ENCODE measurements around the gene PBRM1.
A peak's percentile ranks its signal among the peaks of the same experiment; 100 is the strongest.
"Not testable (repeated sequence)": the region's sequence is repeated elsewhere in the genome, so short reads cannot be mapped to it uniquely, and the experiment has no call there.

PBRM1 gene

DNA sequence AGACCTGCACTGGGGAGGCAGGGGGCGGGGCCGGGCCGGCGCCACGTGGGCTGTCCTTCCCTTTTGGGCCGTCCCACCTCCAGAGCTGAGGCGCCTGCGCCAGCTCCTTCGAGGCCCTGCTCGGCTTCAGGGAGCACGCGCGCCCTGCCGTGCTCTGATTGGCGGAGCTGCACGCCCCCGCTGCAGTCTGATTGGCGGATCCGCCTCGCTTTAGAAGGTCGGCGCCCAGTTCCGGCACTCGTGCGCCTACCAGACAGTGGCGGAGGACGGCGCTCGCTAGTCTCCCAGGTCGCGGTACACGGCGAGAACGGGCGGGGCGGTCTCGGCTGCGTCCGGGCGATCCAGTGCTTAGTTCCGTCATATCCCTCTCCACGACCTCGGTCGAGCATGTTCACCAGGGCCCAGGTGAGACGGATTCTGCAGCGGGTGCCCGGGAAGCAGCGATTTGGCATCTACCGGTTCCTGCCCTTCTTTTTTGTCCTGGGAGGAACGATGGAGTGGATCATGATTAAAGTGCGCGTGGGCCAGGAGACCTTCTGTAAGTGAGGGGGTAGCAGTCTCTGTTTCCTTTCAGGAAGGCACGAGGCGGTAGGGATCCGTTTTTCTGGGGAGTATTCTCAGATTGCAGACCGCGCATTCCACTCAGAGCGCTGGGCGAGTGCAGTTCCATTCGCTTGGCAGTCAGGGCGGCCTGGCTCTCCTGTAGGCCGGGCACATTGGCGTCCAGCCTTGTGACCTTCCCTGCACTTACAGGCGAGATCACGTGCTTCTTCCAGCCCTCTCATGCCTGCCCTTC, 149.1 kb downstream of the PBRM1 start, which contains the start of gene UQCC5:
UQCC5 (plus strand) TSS at position 237 of the 796 bp plus-strand sequence; CDS start at position 388, 151 bp downstream.
- peak; percentile 92 to 95 (median 93) for DNase-seq (ENCODE audit: low read depth in 3 of 3, low spot score in 1 of 3)

DNA sequence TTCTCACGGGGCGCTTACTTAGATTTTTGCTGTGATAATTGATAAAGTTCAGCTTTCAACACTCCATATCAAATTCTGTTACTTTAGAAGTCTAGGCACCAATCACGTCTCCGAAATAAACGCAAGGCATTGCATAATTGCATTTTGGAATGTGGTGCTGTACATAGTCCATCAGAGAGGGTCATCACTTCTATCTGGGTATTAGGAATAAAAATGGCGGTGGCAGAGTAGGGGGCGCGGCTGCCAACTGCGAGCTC, 149.7 kb downstream of the PBRM1 start:
- DNase-seq (ENCODE audit: low read depth in 3 of 3, low spot score in 1 of 3): no peak

DNA sequence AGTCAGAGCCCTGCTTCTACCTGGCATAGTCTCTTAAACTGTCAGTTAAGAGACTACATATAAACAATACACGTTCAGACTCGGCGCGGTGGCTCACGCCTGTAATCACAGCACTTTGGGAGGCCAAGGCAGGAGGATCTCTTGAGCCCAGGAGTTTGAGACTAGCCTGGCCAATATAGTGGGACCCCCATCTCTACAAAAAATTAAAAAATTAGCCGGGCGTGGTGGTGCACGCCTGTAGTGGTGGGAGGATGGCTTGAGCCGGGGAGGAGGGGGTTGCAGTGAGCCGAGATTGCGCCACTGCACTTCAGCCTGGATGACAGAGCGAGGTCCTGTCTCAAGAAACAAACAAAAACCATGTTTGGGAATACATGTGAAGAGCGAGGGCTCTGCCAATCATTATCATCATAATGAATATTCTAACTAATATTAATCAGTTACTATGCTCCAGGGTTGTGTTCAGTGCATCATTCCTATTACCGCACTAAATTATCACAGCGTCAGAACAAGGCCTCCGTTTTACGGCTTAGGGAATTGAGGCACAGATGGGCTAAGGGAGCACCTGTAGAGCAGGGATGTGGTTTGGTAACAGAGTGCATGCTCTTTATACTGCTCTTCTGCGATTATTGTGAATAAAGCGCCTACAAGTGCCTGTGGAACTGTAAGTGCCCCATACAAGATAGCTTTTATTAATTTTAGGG, 150.2 kb downstream of the PBRM1 start:
- no peak for DNase-seq (ENCODE audit: low read depth in 3 of 3, low spot score in 1 of 3)

DNA sequence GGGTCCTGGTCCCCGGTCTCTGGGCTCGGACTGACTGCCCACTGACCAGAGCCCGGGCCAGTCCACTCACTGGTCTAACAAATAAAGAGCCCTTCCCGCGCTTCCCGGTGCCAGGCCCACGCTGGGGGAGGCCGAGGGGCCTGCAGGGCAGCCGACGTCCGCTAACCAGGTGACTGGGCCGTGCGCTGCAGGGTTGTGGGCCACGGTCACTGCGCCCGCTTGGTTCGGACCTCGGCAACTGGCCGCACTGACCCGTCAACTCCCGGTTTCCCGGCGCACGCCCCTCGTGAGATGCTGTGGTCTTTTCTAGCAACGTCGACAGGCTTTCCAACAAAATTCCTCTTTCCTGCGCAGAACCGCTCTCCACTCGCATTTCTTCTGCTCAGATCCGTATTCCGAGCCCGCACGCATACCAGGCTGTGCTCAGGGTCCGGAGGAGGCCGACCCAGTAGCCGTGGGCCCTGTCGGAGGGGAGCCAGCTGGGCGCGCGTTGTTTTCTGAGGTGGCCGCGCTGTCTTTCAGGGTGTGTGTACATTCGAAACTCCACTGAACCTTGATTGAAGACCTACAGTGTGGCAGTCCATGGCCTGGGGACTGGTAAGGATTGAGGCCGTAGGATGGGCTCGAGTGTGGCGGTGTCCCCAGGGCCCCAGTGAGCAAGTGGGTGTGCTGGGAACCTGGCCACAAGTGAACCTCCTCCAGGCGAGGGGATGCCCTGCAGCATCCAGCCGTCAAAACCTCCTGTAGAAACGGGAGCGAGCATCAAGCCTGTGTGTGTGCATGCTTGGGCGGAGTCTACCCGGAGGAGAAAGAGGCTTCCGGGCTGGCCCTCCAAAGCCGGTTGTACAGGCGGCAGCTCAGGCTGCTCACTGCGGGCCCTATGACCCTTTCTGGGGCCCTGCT, 151.2 kb downstream of the PBRM1 start:
- DNase-seq (ENCODE audit: low read depth in 3 of 3, low spot score in 1 of 3): no peak

DNA sequence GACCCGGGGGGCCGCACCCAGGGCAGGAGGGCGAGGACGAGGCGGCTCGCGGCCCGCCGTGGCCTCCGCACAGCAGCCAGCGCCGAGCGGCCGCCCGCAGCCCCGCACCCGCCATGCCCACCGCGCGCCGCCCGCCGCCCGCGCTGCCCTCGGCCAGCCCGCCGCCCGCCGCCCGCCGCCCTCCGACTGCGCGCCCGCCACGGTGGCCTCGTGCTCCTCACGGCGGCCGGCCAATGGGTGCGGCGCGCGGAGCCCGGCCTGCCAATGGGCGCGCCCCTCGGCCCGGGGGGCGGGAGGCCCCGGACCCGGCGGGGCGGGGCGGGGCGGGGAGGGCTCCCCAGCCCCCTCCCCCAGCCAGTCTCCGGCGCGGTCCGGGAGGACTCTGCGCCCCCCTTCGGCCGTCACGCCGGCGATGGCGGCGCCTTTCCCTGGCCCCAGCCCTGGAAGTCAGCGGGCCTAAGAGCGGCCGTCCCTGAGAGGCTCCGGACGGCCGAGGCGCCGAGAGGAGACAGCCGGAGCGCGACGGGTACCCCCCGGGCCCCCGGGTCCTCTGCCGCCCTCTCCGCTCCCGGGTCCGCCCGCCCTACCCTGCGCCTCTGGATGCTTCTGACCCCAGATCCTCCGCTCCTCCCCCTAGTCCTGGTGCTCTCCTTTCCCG, 152.0 kb downstream of the PBRM1 start, which contains the start of gene NT5DC2:
NT5DC2 (minus strand) TSS at position 235 of the 658 bp plus-strand sequence; CDS start at position 115, 120 bp downstream.
- peak in 2 of 3 donors; percentile 29 to 50 for DNase-seq (ENCODE audit: low read depth in 3 of 3, low spot score in 1 of 3)

DNA sequence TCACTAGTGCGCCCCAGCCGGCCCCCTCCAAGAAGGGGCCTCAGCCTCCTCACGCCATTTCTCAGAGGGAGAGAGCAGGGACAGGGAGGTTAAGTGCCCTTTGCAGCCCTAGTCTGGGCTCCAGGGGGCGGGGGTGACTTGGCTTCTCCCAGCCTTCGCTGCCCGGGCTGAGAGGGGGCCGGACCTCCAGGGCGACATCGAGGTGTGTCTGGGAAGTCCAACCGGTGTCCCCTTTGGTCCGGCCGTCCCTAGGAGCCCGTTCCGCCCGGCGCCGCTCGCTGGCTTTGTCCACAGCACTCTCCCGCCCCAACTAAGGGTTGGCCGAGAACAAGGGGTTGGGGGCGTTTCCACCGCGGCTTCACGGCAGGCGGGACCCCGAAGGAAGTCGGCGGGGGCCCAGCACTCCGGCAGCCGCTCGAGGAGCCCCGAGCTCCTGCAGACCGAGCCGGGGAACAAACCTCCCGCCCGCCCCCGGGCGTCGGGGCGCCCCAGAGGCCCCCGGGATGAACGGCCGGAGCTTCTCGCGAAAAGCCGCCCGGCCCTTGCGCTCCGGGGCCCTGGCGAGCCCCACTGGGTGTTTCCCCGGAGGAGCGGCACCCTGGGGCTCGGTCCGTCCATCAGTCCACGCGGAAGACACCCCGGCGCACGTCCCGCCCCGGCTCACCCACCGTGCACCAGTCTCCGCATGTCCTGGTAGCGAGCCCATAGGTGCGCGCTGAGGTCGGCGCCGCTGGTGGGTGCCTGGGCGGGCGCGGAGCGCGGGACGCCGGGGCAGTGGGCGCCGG, 152.7 kb downstream of the PBRM1 start:
- DNase-seq (ENCODE audit: low read depth in 3 of 3, low spot score in 1 of 3): peak in 1 of 3 donors; percentile 12

DNA sequence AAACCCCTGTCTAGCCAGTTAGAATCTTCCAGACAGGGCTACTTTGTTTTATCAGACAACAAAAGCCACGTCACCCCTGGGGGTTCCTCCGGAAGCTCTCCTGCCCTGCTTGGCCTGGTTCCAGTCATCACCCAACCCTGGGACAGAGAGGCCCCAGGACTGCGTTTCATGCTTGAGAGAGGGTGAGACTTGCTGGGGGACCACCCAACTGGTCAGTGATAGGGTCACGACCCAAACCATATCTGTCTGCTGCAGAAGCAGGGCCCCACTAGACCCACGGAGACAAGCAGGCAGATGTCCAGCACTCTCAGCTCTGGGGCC, 153.2 kb downstream of the PBRM1 start:
- DNase-seq (ENCODE audit: low read depth in 3 of 3, low spot score in 1 of 3): no peak

DNA sequence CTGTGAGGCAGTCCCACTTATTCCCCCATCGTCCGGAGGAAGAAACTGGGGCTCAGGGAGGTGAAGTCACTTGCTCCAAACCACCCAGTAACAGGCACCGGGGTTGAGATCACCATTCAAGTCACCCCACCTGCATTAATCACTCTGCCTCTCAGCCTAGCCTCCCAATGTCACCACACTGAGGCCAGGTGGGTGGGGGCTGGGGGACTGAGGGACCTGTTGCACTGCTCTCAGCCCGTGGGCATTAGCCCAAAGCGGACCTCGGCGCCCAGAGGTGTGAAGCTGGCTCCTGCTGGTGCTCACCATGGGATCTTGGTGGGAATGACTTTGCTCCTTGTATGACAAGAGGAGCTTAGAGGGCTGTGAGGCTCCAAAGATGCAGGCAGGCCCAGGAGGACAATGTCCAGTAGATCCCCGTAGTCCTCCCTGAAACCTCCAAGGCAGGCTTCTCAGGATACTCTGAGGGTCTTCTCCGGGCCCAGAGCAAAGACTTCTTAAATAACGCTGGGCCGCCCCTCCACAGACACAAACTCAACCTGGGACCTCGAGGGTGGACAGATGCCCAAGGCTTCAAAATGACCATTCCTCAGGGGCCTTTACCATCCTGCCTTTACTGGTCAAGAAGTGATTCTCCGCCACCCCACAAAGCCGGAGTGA, 153.7 kb downstream of the PBRM1 start:
- DNase-seq (ENCODE audit: low read depth in 3 of 3, low spot score in 1 of 3): no peak

DNA sequence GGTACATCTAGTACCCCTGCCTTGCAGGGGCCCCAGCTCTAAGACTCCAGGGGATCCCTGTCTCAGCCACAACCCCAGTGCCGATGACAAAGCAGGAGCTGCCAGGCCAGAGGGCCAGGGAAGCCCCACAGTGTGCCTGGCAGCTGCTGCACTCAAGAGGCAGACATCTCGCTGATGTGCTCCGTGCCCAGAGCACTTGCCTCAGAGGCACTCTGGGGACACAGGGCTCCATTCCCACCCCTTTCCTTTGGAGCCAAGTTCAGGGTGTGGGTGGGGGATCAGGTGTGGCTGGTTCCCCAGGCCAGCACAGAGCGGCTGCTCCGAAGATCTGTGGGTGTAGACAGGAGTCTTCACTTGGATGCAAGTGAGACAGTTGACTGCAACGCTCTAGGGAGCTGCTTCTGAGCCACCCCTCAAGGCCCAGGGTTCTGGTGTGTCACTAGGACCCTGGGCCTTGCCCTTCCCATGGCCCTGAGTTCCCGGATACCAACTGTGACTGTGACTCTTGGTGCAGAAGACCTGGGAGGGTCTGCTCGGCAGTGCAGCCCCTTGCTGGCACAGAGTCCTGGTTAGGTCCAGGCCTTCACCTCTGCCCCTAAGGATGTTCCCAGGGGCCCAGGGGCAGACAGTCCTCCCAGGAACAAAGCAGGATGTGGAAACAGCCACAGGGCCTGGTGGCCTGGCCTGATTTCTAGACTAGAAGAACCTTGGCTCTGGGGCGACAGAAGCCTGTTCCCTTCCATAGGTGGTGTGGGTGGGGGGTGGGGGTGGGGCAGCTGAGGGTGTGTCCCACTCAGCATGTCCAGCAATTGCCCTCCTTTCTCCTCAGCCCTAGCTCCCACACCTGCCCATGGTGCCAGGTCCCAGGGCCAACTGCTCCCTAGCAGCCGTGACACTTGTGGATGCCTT, 154.5 kb downstream of the PBRM1 start:
- DNase-seq (ENCODE audit: low read depth in 3 of 3, low spot score in 1 of 3): no peak

DNA sequence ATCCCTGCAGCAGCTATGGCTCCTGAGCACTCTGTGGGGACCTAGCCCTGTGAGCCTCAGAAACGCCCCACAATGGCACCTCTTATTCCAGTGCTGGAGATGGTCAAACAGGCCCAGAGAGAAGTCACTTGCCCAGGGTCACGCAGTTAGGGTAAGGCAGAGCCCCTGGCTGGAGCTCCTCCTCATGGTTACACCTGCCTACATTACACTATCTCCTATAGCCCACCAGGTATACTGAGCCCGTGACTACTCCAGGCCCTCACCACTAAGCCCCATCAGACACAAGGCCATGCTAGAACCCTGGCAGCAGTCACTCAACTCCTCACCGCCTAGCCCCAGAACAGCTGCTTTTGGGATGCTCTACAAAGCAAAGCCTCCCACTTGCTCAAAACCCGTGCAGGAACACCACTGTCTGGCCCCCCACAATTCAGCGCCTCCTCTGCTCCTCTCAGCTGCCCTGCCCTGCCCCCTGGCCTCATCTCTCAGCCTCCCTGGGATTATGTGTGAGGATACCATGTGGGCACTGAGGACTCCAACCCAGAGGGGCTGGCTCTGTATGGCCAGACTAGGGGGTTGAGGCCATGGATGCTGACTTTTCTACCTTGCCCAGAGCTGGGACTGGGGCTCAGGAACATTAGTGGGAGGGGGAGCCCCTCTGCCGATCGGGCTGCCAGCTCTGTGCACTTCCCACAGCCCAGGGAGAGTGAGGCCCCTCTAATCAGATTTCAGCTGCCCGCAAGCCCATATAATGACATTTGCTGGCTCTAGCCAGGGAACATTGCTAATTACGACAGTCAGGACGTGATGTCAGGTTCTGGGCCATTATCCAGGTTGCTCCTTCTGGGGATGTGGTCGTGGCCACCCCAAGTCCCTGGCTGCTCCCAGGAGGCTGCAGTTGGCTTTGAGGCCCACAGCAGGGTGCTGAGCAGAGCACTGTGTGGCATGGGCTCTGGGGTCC, 156.1 kb downstream of the PBRM1 start:
- DNase-seq (ENCODE audit: low read depth in 3 of 3, low spot score in 1 of 3): no peak

DNA sequence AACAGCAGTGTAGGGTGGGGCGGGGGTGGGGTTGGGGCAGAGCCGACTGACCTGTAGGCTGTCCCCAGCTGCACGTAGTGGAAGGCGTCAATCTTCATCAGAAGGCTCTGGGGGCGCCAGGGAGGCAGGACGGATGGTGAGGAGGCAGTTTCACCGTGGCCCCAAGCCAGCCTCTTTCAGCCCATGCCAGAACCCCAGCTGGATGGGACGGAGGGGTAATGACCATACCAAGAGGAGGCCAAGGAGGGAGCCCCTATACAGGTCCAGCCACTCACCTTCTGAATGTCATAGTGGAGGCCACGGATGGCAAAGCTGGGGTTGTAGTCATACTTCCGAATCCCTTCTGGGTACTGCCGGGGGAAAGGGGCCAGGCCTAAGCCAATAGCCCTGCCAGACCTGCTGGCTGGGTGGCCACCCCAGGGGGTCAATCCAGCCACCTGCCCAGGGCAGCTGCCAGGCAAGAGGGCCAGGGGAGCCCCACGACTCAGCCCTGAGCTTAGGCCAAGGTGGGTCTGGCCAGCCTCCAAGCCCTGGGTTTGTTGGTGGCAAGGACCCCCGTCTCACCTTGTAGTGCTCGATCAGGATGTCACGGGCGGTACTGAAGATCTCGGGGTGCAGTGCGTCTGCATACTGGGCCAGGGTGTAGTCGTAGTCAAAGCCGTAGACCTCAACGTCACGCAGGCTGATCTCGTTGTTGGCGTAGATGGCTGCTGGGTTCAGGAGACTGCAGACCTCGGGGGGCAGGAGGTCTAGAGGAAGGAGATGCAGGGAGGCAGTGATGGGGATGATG, 156.9 kb downstream of the PBRM1 start:
- DNase-seq (ENCODE audit: low read depth in 3 of 3, low spot score in 1 of 3): no peak

DNA sequence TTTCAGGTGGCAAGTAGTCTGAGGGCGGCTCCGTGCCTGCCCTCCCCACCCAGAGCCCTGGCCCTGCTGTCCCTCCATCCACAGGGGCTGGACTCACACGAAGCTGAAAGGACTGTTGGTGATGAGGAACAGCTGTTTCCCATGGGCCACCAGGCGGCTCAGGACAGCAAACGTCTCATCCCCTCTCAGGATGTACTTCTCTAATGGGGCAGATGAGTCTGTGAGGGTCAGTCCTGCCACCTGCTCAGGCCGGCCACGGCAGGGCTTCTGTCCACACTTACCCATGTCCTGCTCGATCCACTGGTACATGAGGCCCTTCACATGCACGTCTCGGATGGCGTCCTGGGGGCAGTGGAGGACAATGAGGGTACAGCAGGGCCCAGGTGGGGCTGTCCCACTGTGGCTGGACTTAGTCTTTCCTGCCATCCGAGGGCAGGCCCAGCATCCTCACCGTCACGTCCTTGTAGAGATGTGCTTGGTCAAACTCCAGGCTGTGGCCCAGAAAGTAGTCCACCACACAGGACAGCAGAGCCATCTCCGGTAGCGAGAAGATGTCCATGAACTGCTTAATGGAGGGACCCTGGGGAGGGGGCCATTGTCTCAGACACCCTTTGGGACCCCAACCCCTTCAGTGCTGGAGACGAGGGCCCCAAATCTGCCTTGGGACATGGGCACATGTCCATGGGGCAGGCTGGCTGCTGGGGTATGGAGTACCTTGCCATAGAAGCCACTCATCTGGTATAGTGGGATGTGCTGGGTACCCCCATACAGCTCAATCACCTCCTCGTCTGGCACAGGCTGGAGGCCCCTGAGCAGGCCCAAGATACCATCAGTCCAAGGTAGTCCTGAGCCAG, 157.8 kb downstream of the PBRM1 start:
- no peak for DNase-seq (ENCODE audit: low read depth in 3 of 3, low spot score in 1 of 3)

DNA sequence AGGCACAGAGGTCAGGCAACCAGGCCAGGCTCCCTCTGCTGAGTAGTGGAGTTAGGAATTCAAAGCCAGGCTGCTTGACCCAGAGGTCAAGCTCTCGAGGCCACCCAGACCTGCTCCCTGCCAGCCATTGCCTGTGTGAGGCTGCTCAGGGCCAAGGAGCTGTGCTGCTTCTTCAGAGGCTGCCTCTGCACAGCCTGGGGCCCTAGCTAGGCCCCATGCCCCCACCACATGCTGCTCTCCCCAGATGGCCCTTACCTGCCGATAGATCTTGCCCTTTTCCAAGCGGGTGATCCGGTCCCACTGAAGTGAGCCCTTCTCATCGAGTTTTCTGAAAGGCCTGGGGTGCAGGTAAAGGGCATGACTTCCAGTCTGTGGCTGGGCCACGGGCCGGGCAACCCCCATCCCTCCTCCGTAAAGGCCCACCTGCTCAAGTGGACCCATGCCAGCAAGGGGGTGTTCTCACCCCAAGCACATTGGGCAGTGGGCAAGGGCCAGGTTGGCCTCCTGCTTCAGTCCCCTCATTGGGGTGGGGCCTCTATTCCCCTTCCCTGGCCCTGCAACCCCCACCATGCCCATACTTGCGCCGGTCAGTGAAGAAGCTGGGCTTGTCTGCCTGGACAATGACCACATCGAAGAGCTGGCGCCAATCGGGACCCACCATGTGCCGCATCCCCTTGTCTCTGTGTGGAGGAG, 158.5 kb downstream of the PBRM1 start:
- no peak for DNase-seq (ENCODE audit: low read depth in 3 of 3, low spot score in 1 of 3)

DNA sequence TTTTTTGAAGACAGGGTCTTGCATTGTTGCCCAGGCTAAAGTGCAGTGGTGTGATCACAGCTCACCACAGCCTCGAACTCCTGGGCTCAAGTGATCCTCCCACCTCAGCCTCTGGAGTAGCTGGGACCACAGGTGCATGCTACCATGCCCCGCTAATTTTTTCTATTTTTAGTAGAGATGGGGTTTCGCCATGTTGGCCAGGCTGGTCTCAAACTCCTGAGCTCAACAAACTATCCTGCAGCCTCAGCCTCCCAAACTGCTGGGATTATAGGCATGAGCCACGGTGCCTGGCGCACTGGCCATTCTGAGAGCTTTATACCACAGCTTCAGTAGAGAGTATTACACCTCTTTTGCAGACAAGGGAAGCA, 159.1 kb downstream of the PBRM1 start:
- DNase-seq (ENCODE audit: low read depth in 3 of 3, low spot score in 1 of 3): not testable (repeated sequence)
